GM12801 (cell line): ENCODE results near the gene CENPM.

Source experiments
- CTCF ChIP-seq: IDR thresholded peaks from one replicate; pipeline ENCODE4 v1.5.1; 2011; ENCODE audit warnings: control low read depth; ENCODE audit not compliant: insufficient read length; ENCODE audit errors: extremely low read depth

The CENPM gene

DNA sequence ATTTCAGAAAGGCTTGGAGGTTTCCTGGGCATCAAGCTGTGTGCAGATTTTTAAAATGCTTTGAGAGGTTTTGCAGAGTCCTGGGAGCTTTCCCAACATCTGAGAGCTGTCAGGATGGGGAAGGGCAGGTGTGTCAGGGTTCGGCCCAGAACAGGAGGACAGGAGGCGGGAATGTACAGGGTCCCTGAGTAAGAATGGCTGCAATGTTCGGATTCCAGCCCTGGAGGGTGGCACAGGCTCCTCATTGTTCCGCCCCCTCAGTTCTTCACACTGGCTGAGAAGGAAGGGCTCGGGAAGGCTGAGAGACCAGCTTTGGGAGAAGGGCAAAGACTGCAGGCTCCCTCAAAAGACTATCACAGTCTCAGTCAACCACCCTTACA is 17.1 kb upstream of the CENPM start:
- TF ChIP-seq CTCF: no peak

DNA sequence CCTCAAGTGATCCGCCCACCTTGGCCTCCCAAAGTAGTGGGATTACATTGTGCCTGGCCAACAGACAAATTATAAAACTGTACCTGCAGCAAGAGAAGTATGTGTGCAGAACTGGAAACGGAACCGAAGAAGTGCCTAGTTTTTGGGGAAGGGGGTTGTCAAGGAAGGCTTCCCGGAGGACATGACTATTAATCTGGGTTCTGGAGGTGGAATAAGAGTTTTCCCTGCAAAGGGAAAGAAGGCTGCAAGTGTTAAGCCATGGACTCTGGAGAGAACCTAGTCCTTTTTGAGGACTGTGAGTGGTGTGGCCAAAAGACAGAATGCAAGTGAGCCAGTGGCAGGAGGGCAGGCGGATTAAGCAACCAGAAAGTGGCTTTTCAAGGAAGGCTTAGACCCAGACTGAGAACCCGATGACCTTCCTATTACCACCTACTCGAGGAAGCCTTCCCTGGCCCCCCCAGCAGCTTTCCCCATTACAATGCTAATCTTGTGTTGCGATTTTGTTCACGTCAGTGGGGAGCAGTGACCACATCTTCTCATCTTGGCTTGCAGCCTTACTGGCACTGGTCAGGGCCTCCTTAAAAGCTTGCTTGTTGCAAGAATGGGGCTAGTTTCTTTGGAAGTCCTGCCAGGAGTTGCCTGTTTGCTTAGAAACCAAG is 16.6 kb upstream of the CENPM start:
- TF ChIP-seq CTCF: no peak

DNA sequence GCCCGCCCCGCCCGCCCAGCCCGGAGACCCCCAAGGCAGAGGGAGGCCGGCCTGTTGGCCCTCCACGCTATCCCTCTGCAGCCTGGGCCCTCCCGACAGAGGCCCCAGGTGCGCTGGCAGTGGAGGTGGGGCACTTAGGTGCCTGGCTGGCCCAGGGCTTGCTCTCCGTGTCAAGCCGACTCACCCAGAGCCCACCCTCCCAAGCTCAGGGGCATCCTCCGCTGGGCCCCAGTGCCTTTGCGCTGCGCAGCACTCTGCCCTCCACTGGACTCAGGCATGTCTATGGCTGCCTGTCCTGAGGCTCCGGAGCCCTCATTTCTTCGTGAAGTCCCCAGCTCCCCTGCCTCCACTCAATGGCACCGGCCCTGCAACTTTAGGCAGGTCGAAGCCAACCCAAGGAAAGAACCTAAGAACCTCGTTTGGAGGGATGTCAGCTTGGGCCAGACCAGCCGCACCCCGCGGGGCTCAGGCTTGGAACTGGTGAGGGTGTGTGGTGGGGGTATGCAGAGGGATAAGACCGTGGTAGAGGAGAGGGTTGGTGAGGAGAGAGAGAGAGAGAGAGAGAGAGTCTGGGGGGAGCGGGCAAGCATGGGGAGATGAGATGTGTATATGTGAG is 11.1 kb upstream of the CENPM start:
- TF ChIP-seq CTCF: no peak

GRCh38 chr22:41952713-41953112 is 5.8 kb upstream of the CENPM start:
- no peak for TF ChIP-seq CTCF

DNA sequence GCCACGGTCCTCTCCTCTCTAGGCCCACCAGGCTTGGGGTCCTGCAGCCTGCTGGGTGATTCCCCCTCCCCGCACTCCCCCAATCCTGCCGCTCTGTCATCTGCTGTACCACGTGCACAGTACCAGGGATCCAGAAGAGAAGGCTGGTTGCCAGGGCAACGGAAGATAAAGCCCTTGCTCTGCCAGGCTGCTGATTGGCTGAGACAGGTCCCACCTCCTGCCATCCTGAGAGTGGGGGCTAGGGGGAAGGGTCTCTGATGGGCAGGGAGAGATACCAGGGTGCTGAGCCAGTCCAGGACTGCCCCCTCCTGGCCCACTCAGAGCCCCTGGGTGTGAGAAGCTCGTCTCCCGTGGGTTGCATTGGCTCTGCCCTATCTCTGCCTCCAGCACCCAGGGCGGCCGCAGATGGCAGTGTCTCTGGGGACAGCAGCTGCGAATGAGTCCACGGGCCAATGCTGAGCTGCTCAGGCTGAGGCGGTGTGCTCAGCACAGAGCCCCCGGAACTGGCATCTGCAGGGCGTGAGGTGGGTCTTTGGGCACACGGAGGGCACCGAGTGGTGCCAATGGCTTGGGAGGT is 5.0 kb upstream of the CENPM start, which contains the start of gene SMIM45:
TSS of gene SMIM45 (plus strand) at position 253 of the 577 bp plus-strand sequence.
- no peak for TF ChIP-seq CTCF

DNA sequence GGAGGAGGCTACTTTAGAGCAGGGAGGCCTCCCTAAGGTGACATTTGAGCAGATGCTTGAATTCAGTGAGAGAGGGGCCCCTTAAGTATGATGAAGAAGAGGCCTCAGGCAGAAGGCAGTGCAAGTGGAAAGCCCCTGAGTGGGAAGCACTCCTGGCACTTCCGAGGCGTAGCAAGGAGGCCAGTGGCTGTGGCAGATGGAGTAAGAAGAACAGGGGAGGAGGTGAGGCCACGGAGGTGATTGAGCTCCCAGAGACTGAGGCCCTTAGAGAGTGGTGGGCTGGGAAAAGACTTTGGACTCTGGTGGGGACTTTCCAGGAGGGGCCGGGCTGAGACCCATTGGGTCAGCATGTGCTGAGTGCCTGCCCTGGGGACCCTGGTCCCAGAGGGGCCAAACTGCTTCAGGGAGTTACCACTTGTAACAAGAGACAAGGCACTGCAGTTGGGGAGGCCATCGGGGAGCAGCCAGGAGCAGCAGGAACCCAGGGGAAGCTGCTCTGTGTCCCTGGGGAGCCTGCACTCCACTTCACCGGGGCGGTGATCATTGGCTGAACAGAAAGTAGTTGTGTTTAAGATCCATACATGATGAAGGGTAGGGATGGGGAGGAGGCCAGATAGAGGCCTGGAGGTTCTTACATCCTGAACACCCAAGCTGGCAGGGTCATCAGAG is 2.5 kb upstream of the CENPM start:
- TF ChIP-seq CTCF: no peak

- TF ChIP-seq CTCF: no peak
Observed at GRCh38 chr22:41948142-41948541, 1.2 kb upstream of the CENPM start.
